Skeletal muscle satellite cell (primary cell): Measurements from ENCODE around the gene CYBB.

ENCODE experiments used
- H3K27me3 ChIP-seq: 2 replicates; pipeline ENCODE4 v1.7.0; 2013; ENCODE audit warnings: low read length; ENCODE audit not compliant: control insufficient read depth, insufficient read depth
- H3K36me3 ChIP-seq: 2 replicates; pipeline ENCODE4 v1.7.0; 2013; ENCODE audit warnings: mild to moderate bottlenecking, control low read depth, low read length; ENCODE audit not compliant: insufficient read depth
- H3K4me1 ChIP-seq: 2 replicates; pipeline ENCODE4 v1.7.0; 2013; ENCODE audit warnings: low read length; ENCODE audit not compliant: control insufficient read depth, insufficient read depth
- H3K4me2 ChIP-seq: 2 replicates; pipeline ENCODE4 v1.7.0; 2013; ENCODE audit warnings: mild to moderate bottlenecking, low read length
- H3K4me3 ChIP-seq: 2 replicates; pipeline ENCODE4 v1.7.0; 2013; ENCODE audit warnings: low read length
- H3K9ac ChIP-seq: 2 replicates; pipeline ENCODE4 v1.7.0; 2013; ENCODE audit warnings: mild to moderate bottlenecking, low read depth, low read length, moderate library complexity
- H3K9me3 ChIP-seq: replicated peaks from 2 replicates; pipeline ENCODE4 v1.7.0; 2013; ENCODE audit warnings: mild to moderate bottlenecking, control low read depth, low read length

Gene CYBB

GRCh38 chrX:37786624-37787422, 7.0 kb downstream of the CYBB start:
- no peaks in the 10 kb centered on the region for H3K4me1 ChIP-seq
- H3K27me3 ChIP-seq, result no peaks in the 10 kb centered on the region
- H3K9ac ChIP-seq, result no peak overlapping the region
- no peaks in the 10 kb centered on the region for H3K9me3 ChIP-seq
- no peak overlapping the region for H3K4me3 ChIP-seq
- no peak overlapping the region for H3K4me2 ChIP-seq
- H3K36me3 ChIP-seq, result no peaks in the 10 kb centered on the region

- Histone ChIP-seq H3K4me3 (no peak overlapping the region), H3K4me2 (no peak overlapping the region), H3K4me1 (no peaks in the 10 kb centered on the region), H3K27me3 (no peaks in the 10 kb centered on the region), H3K9me3 (no peaks in the 10 kb centered on the region), H3K36me3 (no peaks in the 10 kb centered on the region), H3K9ac (no peak overlapping the region)
Observed at GRCh38 chrX:37787423-37787869, 7.6 kb downstream of the CYBB start.

- H3K27me3 ChIP-seq, result no peaks in the 10 kb centered on the region
- H3K9me3 ChIP-seq, result no peaks in the 10 kb centered on the region
- no peak overlapping the region for H3K9ac ChIP-seq
- no peak overlapping the region for H3K4me2 ChIP-seq
- no peak overlapping the region for H3K4me3 ChIP-seq
- no peaks in the 10 kb centered on the region for H3K36me3 ChIP-seq
- H3K4me1 ChIP-seq, result no peaks in the 10 kb centered on the region
Observed at GRCh38 chrX:37796310-37796709, 16.5 kb downstream of the CYBB start.

GRCh38 chrX:37796805-37797204, 16.9 kb downstream of the CYBB start:
- Histone ChIP-seq H3K9ac (no peak overlapping the region), H3K4me1 (no peaks in the 10 kb centered on the region), H3K27me3 (no peaks in the 10 kb centered on the region), H3K4me3 (no peak overlapping the region), H3K36me3 (no peaks in the 10 kb centered on the region), H3K9me3 (no peaks in the 10 kb centered on the region), H3K4me2 (no peak overlapping the region)

- no peak overlapping the region for H3K9ac ChIP-seq
Observed at GRCh38 chrX:37799936-37800335, 20.1 kb downstream of the CYBB start.

GRCh38 chrX:37800717-37801116, 20.9 kb downstream of the CYBB start:
- Histone ChIP-seq H3K4me1 (no peaks in the 10 kb centered on the region), H3K4me3 (no peak overlapping the region), H3K36me3 (no peaks in the 10 kb centered on the region), H3K27me3 (no peaks in the 10 kb centered on the region), H3K9ac (no peak overlapping the region), H3K4me2 (no peak overlapping the region), H3K9me3 (no peaks in the 10 kb centered on the region)

More at GRCh38 chrX:37799936-37800335, 20.1 kb downstream of the CYBB start:
- H3K4me2 ChIP-seq, result no peak overlapping the region
- no peaks in the 10 kb centered on the region for H3K27me3 ChIP-seq
- no peaks in the 10 kb centered on the region for H3K36me3 ChIP-seq
- H3K9me3 ChIP-seq, result no peaks in the 10 kb centered on the region
- H3K4me3 ChIP-seq, result no peak overlapping the region
- H3K4me1 ChIP-seq, result no peaks in the 10 kb centered on the region

GRCh38 chrX:37802028-37802427, 22.2 kb downstream of the CYBB start:
- no peaks in the 10 kb centered on the region for H3K4me1 ChIP-seq
- H3K9ac ChIP-seq, result no peak overlapping the region
- H3K36me3 ChIP-seq, result no peaks in the 10 kb centered on the region
- H3K4me3 ChIP-seq, result no peak overlapping the region
- H3K4me2 ChIP-seq, result no peak overlapping the region
- H3K27me3 ChIP-seq, result no peaks in the 10 kb centered on the region
- H3K9me3 ChIP-seq, result no peaks in the 10 kb centered on the region

GRCh38 chrX:37803057-37803456, 23.2 kb downstream of the CYBB start:
- H3K4me3 ChIP-seq, result no peak overlapping the region
- H3K27me3 ChIP-seq, result no peaks in the 10 kb centered on the region
- H3K9ac ChIP-seq, result no peak overlapping the region
- no peaks in the 10 kb centered on the region for H3K4me1 ChIP-seq
- H3K4me2 ChIP-seq, result no peak overlapping the region
- no peaks in the 10 kb centered on the region for H3K9me3 ChIP-seq
- no peaks in the 10 kb centered on the region for H3K36me3 ChIP-seq

- no peak overlapping the region for H3K4me2 ChIP-seq
- H3K9ac ChIP-seq, result no peak overlapping the region
- H3K4me1 ChIP-seq, result no peaks in the 10 kb centered on the region
- no peak overlapping the region for H3K4me3 ChIP-seq
- no peaks in the 10 kb centered on the region for H3K36me3 ChIP-seq
- no peaks in the 10 kb centered on the region for H3K27me3 ChIP-seq
- no peaks in the 10 kb centered on the region for H3K9me3 ChIP-seq
Observed at GRCh38 chrX:37809970-37810369, 30.1 kb downstream of the CYBB start.

- H3K4me1 ChIP-seq, result no peaks in the 10 kb centered on the region
- H3K4me2 ChIP-seq, result no peak overlapping the region
- H3K4me3 ChIP-seq, result no peak overlapping the region
Observed at GRCh38 chrX:37812110-37812509, 32.3 kb downstream of the CYBB start.

GRCh38 chrX:37813570-37813969, 33.7 kb downstream of the CYBB start:
- H3K9me3 ChIP-seq, result no peaks in the 10 kb centered on the region
- no peak overlapping the region for H3K9ac ChIP-seq
- H3K4me2 ChIP-seq, result no peak overlapping the region
- no peaks in the 10 kb centered on the region for H3K4me1 ChIP-seq
- no peak overlapping the region for H3K4me3 ChIP-seq
- H3K27me3 ChIP-seq, result peaks cover 3% of the 10 kb centered on the region
- H3K36me3 ChIP-seq, result no peaks in the 10 kb centered on the region

More at GRCh38 chrX:37812110-37812509, 32.3 kb downstream of the CYBB start:
- Histone ChIP-seq H3K27me3 (no peaks in the 10 kb centered on the region), H3K36me3 (no peaks in the 10 kb centered on the region), H3K9ac (no peak overlapping the region), H3K9me3 (no peaks in the 10 kb centered on the region)

GRCh38 chrX:37815366-37815765, 35.5 kb downstream of the CYBB start:
- H3K4me1 ChIP-seq, result no peaks in the 10 kb centered on the region
- H3K4me3 ChIP-seq, result no peak overlapping the region

More at GRCh38 chrX:37815366-37815765, 35.5 kb downstream of the CYBB start:
- Histone ChIP-seq H3K9me3 (no peaks in the 10 kb centered on the region), H3K36me3 (no peaks in the 10 kb centered on the region), H3K27me3 (peaks cover 3% of the 10 kb centered on the region), H3K4me2 (no peak overlapping the region), H3K9ac (no peak overlapping the region)
